AG04449 (cell line): ENCODE results near the gene RBMX2.
"Not testable (repeated sequence)": the region's sequence is repeated elsewhere in the genome, so short reads cannot be mapped to it uniquely, and the experiment has no call there.

ENCODE experiments used
- CTCF ChIA-PET: fragments of 350-600 bp; formaldehyde crosslinking; extraction: SDS; loops from one replicate; lab custom pipeline; 2021; ENCODE audit warnings: antibody characterized with exemption; lab: Yijun Ruan, JAX
- POLR2A ChIA-PET: fragments of 400-600, 350-600 bp; formaldehyde crosslinking; extraction: SDS; loops from one replicate; lab custom pipeline; 2020; ENCODE audit warnings: antibody characterized with exemption, inconsistent platforms; lab: Yijun Ruan, JAX
- DNase-seq: peaks from one replicate; pipeline ENCODE4 v3.0.0-alpha.2; 2010; ENCODE audit warnings: low read depth, low spot score
- H3K4me3 ChIP-seq: 2 replicates; pipeline ENCODE4 v1.5.1; 2011; ENCODE audit warnings: low read depth, mild to moderate bottlenecking, control low read depth, low read length
- TF ChIP-seq, protein P1 (sequence below): IDR thresholded peaks from one replicate; pipeline ENCODE4 v1.5.1; 2011; ENCODE audit warnings: mild to moderate bottlenecking, moderate library complexity, low read length, control low read depth, inconsistent platforms; ENCODE audit not compliant: insufficient read depth; ENCODE audit errors: missing control alignments

RBMX2 gene

GRCh38 chrX:130416785-130417184, 15.0 kb downstream of the RBMX2 start:
- POLR2A ChIA-PET: no interaction called here
- no peak for DNase-seq
- TF ChIP-seq, protein P1, sequence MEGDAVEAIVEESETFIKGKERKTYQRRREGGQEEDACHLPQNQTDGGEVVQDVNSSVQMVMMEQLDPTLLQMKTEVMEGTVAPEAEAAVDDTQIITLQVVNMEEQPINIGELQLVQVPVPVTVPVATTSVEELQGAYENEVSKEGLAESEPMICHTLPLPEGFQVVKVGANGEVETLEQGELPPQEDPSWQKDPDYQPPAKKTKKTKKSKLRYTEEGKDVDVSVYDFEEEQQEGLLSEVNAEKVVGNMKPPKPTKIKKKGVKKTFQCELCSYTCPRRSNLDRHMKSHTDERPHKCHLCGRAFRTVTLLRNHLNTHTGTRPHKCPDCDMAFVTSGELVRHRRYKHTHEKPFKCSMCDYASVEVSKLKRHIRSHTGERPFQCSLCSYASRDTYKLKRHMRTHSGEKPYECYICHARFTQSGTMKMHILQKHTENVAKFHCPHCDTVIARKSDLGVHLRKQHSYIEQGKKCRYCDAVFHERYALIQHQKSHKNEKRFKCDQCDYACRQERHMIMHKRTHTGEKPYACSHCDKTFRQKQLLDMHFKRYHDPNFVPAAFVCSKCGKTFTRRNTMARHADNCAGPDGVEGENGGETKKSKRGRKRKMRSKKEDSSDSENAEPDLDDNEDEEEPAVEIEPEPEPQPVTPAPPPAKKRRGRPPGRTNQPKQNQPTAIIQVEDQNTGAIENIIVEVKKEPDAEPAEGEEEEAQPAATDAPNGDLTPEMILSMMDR: no peak
- CTCF ChIA-PET: no interaction called here
- H3K4me3 ChIP-seq: no peak overlapping the region

DNA sequence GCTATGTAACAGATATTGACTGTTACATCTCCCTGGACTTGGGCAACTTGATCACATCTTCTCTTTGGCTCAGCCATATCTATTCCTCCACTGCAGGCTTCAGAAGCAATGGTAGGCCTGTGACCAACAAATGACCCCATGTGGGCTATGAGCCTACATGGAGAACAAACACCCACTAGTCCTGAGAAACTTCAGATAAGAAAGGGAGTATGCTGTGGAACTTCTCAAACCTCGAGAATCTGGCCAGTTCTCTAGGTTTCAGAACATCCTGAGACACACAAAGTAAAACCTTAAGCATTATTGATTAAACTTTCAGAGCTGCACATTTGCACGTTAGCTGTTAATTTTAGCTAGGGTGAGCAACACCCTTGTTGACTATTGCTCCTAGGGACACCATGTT, 16.3 kb downstream of the RBMX2 start:
- no peak overlapping the region for H3K4me3 ChIP-seq
- ChIA-PET POLR2A (no interaction called here), CTCF (no interaction called here)
- TF ChIP-seq, protein P1: no peak
- no peak for DNase-seq

DNA sequence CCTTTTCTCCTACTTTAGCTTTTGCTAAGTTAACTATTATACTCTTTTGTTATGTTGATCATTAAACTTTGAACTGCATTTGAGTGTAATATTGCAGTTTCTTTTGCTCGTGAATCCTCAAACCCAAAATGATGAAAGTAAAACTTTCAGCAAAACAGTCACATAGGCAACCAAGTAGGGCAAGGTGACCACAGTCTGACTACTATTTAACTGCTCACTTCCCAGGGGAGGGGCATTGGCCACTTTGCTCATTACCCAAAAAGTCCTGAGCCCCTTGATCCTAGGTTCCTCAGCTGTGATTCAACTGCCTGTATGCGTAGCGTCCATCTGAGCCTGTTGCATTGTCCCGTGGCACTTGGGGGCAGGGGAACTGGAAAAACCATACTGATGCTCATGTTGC, 17.0 kb downstream of the RBMX2 start:
- CTCF ChIA-PET: no interaction called here
- POLR2A ChIA-PET: no interaction called here
- DNase-seq: no peak
- H3K4me3 ChIP-seq: no peak overlapping the region
- TF ChIP-seq, protein P1: no peak

- CTCF ChIA-PET: no interaction called here
- POLR2A ChIA-PET: no interaction called here
- TF ChIP-seq, protein P1: no peak
These were observed 17.5 kb downstream of the RBMX2 start for GRCh38 chrX:130419263-130419662.

GRCh38 chrX:130426531-130426930, 24.7 kb downstream of the RBMX2 start:
- CTCF ChIA-PET: no interaction called here
- TF ChIP-seq, protein P1: no peak
- no peak overlapping the region for H3K4me3 ChIP-seq
- DNase-seq: no peak
- POLR2A ChIA-PET: no interaction called here

More at GRCh38 chrX:130419263-130419662, 17.5 kb downstream of the RBMX2 start:
- no peak for DNase-seq
- no peak overlapping the region for H3K4me3 ChIP-seq

- H3K4me3 ChIP-seq, POLR2A ChIA-PET, CTCF ChIA-PET, DNase-seq: not testable (repeated sequence)
These were observed 27.4 kb downstream of the RBMX2 start for GRCh38 chrX:130429236-130429635.

DNA sequence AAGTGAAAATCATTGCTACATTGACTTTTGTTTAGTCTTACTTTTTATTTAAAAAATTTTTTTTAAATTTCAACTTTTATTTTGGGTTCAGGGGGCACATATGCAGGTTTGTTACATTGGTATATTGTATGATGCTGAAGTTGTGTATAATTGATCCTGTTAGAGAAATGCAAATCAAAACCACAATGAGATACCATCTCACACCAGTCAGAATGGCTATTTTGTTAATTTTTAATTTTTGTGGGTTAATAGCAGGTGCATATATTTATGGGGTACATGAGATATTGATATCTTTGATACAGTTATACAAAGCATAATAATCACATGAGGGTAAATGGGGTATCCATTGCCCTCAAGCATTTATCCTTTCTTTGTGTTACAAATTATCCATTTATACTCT, 34.1 kb downstream of the RBMX2 start:
- H3K4me3 ChIP-seq: no peak overlapping the region
- TF ChIP-seq, protein P1: no peak
- POLR2A ChIA-PET: no interaction called here
- CTCF ChIA-PET: no interaction called here
- DNase-seq: no peak

DNA sequence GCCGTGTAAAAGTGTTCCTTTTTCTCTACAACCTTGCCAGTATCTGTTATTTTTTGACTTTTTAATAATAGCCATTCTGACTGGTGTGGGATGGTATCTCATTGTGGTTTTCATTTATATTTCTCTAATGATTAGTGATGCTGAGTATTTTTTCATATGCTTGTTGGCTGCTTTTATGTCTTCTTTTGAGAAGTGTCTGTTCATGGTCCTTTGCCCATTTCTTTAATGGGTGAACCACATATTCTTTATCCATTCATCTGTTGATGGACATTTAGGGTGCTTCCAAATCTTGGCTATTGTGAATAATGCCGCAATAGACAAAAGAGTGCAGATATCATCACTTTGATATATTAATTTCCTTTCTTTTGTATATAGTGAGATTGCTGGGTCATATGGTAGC, 36.2 kb downstream of the RBMX2 start:
- H3K4me3 ChIP-seq, DNase-seq, POLR2A ChIA-PET, CTCF ChIA-PET: not testable (repeated sequence)
